Hepatic stellate cell (primary cell): ENCODE measurements around the gene KIAA0513.
"Not testable (repeated sequence)": the region's sequence is repeated elsewhere in the genome, so short reads cannot be mapped to it uniquely, and the experiment has no call there.

Experiments used
- DNase-seq: peaks from one replicate; pipeline ENCODE4 v3.0.0; 2011; ENCODE audit warnings: low spot score

Gene KIAA0513

DNA sequence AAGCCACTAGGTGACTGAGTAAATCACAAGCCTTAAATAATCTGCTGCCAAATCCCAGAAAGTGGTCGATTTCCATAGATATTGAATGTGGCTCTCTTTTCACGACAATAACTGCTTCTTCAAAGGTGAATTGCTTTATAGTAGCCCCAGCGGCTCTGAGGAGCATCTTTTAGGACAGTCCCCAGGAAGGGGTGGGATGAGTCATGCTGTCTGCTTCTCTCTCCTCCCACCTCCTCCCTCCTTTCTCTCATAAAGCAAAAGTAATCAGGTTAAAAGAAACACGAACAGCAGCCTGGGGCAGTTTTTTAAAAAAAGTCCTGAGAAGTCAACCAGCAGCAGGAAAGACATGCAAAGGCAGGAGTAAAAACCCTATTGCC lies 1.8 kb downstream of the KIAA0513 start:
- peak; percentile 46 for DNase-seq

DNA sequence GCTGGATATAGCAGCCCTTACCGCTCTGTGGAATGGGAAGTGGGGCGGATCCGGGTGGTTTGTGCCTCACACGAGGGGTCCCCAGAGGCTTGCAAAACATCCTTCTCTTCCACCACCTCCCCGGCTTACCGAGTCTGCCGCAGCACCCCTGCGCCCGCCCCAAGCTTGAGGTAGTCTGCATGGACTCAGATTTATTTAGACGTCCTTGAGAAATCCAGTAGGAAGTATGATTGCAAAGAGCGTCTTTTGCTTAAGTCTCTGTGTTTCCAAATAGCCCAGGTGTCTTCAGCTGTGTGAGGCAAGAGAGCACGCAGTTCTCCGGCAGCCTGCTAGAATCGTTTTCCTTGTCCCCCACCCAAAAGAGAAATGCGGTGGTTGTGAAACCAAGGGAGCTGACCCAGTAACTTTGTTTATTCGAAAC lies 2.4 kb downstream of the KIAA0513 start:
- no peak for DNase-seq

GRCh38 chr16:85031451-85031850 lies 3.9 kb downstream of the KIAA0513 start:
- no peak for DNase-seq

DNA sequence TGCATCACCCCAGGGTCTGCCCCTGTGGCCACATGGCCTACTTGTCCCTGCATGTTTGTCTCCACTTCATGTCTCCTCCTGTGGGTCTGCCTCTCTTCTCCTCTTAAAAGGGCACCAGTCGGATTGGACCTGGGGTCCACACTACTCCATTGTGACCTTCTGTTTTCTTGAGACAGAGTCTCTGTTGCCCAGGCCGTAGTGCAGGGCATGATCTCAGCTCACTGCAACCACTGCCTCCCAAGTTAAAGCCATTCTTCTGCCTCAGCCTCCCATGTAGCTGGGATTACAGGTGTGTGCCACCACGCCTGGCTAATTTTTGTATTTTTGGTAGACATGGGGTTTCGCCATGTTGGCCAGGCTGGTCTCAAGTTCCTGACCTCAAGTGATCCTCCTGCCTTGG lies 4.6 kb downstream of the KIAA0513 start:
- DNase-seq: not testable (repeated sequence)

DNA sequence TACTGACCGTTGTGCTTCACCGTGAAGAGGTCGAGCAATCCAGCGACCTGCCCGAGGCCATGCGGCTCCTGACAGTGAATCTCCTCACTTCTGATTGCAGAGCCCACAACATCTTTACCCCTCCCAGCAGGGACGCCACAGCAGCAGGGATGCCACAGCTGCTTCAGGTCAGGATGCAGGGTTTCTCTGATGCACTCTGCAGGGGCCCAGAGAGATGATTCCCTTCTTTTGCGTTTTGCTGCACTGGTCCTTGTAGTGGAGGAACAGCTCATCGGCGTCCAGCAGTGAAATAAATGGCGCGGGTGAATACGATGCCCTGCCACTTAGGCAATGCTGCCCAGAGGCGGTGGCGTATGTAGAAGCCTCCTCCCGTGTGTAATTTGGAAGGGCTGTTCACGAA lies 5.6 kb downstream of the KIAA0513 start:
- DNase-seq: no peak

- DNase-seq: no peak
These were observed 7.2 kb downstream of the KIAA0513 start for GRCh38 chr16:85034591-85035433.

DNA sequence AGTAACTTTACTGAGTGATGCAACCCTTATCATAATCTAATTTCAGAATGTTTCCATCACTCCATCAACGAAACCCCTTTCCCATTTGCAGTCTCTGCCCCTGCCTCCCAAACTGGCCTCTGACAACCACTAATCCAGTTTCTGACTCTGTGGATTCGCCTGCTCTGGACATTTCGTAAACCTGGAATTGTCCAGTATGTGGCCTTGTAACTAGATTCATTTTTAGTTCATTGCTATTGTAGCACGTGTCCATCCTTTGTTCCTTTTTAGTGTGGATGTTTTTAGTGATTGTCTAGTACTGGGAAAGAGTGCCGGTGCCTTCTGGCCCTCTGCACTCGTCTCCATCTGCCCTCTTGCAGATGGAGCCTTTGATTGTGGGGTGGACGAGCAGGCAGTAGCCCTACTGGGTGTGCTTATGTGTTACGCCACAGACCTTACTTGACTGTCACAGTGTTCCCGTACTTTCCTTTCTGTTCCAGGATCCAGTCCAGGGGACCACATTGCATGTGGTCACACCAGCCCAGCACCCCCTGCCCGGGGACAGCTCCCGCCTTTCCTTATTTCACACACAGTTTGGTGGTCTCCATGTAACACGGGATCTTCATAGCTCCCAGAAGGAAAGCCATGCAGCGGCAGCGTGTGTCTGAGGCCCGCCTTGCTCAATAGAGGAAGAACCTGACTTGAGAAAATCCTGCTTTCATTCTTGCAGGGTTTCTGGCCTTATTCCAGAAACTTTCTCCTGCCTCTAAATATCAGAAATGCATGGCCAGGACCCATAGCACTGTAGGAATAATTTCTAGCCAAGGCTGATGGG lies 8.8 kb downstream of the KIAA0513 start:
- no peak for DNase-seq

GRCh38 chr16:85037050-85037410 lies 9.4 kb downstream of the KIAA0513 start:
- DNase-seq: no peak

GRCh38 chr16:85037721-85038120 lies 10.1 kb downstream of the KIAA0513 start:
- no peak for DNase-seq

- no peak for DNase-seq
These were observed 13.1 kb downstream of the KIAA0513 start for GRCh38 chr16:85040685-85041084.

DNA sequence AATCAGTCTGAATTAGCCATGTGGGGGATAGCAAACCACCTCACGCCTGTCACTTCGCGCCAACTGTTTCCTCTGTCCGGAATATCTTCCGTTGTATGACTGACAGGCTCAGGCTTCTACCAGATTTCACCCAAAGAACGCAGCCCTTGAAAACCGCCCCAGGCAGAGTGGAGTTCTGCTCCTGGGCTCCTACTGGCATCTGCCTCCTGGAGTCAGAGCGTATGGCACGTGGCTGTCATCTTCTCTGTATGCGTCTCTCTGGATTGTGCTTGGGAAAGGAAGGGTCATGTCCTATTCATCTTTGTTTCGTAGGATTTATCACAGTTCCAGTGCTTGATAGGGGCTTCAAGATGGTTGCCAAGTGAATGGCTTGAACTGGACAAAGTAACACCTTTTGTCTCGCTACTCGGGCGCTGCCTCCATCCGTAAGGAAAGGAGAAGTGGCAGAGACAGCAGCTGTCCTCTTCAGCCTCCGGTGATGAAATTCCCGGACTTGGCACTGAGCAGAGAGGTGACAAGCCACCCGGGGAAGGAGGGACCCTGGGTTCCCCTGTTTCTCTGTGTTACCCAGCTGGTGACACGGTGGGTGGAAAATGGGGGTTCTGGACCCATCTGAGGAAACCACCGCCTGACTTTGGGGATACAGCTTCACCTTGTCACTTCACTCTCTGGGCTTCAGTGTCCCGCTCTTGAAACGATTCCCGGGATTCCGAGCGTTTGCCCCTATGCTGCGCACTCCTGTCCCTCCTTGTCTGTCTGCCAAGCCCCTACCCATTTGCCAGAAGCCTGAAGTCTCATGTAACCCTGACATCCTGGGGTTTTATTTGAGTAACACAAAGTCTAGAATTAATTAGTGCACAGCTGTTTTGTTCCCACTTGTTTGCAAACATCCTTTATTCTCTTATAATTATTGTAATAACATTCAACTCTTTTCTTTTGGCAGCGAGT lies 13.9 kb downstream of the KIAA0513 start:
- no peak for DNase-seq

DNA sequence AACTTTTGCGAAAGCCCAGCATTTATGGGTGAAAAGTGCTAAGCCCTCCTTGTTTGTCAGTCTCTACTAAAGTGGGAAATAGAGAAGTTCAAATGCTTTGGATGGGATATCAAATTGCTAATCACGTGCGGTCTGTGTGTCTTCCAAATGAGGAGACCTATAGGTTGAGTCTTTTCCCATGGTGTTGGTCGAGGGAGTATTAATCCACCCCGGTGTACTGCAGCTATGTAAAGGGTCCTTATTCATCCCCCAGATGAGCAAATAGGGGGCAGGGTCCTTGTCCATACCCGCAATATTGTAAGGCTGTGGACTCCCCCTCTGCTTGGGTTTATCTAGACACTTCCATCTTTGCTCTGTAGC lies 14.6 kb downstream of the KIAA0513 start:
- no peak for DNase-seq

DNA sequence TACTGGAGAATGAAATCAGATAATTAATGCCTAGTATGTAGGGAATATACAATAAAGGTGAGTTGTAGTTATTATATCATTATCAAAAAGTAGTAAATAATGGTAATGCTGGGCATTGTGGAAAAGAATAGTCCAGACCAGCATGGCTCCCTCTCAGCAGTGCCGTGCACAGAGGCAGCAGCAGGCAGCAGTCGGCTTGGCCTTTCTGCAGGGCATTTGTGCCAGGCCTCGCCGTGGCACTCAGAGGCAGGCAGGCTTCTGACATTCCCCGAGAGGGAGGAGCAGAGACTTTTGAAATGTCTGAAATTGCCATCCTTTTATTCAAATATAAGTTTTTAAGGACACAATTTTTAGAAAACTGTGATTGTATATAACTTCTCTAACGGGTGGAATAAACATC lies 15.0 kb downstream of the KIAA0513 start:
- no peak for DNase-seq

GRCh38 chr16:85045077-85045476 lies 17.5 kb downstream of the KIAA0513 start:
- no peak for DNase-seq

DNA sequence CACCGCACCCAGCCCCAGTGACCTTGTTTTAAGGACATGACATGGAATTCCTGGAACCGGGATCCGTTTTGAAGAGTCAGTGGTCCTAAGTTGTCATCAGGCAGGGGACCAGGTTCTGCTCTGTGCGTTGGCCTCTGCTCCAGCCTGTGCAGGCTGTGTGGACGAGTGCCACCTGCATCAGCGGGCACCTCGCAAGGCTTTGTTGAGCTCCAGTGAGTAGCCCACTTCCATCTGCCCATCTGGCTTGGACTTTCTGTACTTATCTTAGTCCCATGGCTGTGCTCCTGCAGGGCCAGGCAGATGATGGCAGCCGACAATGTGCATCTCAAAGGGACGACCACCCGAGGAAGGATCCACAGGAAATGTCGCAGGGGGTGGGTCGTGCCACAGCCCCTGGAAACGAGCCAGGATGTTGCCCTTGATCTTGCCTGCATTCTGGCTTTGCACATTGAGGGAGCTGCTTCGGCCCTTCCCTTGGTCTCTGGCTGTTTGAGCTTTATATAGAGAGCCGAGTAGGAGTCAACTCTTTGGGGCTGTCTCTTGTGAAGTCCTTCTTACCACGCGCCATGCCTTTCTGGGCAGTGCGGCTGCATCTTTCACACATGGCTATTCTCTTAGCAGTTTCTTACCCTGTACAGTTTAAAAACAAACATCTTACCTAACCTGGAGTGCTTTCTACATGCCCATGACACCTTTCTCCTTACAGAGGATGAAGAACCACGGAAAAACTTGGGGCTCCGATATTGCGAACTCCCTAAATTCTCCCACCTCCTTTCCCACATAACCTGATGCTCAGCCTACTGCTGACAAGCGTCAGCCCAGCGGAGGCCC lies 18.3 kb downstream of the KIAA0513 start:
- no peak for DNase-seq

DNA sequence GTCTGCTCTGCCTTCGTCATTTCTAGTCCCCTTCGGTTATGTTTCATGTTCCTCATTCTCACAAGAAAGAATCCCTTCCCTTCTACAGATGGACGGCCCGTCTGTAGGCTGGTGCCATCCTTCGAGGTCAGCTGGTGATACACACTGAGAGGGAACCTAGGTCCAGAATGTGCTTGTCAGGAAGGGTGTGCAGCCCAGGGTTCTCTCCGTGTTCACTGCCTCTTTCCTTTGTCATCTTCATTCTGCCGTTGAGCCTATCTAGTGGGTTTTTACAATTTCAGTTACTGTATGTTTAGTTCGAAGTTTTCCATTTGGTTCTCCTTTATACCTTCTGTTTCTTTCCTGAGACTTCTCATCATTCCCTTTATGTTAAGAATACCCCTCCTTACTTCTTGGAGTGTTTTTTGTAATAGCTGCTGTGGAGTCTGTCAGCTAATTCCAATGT lies 18.9 kb downstream of the KIAA0513 start:
- DNase-seq: no peak

- DNase-seq: no peak
These were observed 19.6 kb downstream of the KIAA0513 start for GRCh38 chr16:85046931-85047866.

GRCh38 chr16:85047867-85048455 lies 20.4 kb downstream of the KIAA0513 start:
- DNase-seq: no peak

DNA sequence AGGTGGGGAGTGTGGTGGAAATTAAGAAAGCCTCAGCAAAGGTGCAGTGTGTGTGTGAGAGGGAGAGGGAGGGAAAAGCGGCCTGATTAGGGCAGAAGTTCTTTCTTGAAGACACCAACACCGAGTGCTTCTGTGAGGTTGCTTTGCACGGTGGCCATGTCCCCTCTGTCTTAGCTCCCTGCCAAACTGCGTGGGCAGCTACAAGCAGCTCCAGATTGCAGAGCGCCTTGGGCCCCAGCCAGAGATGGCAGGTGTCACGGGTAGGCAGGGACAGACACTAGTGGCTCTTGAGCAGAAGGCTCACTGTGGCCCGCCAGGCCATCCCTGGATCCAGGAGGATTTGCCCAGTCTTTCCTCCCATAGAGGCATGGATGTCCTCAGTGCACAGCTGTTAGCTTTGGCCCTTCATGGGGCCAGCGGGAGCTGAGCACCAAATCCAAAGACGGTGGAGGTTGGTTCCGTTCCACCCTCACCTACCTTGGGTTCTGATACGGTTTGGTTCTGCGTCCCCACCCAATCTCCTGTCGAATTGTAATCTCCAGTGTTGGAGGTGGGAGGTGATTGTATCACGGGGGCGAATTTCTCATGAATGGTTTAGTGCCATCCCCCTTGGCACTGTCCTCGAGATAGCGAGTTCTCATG lies 21.4 kb downstream of the KIAA0513 start:
- no peak for DNase-seq
